ENCODE measurements around the gene TCEA3.

Gene TCEA3

DNA sequence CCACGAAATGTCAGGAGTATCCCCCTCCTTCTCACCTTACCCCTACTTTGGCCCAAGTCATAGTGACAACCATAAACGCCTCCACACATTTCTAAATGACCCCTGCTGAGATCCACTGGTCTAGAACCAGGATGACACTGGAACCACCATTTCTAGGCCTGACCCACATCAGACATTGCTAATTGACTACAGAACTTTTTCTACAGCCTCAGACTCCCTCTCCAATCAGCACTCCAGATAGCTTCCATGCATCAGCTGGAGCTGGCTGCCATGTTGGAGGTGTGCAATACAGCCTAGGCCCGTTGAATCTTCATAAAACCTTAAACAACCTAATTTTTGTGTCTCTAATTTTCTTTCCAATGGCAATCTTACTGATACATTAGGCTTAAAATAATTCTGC lies 18.6 kb downstream of the TCEA3 start:
- DNase-seq (ENCODE audit: low read depth): no peak
- in situ Hi-C loops (cut with HindIII; ENCODE audit: low sequenced_read_pairs): no loop called here
- TF ChIP-seq CTCF (IDR thresholded peaks at IDR 0.05; ENCODE audit: low read depth, low read length, missing control alignments): no peak
- no peak overlapping the region for H3K4me3 ChIP-seq (ENCODE audit: low read depth, low read length)

GRCh38 chr1:23403735-23404486 lies 20.6 kb downstream of the TCEA3 start:
- peak overlapping the region; percentile 1 for H3K4me3 ChIP-seq (ENCODE audit: low read depth, low read length)
- peak; percentile 95 for TF ChIP-seq CTCF (IDR thresholded peaks at IDR 0.05; ENCODE audit: low read depth, low read length, missing control alignments)
- peak; percentile 86 for DNase-seq (ENCODE audit: low read depth)
- in situ Hi-C loops (cut with HindIII; ENCODE audit: low sequenced_read_pairs): no loop called here

GRCh38 chr1:23403355-23403734 lies 21.2 kb downstream of the TCEA3 start:
- in situ Hi-C loops (cut with HindIII; ENCODE audit: low sequenced_read_pairs): no loop called here
- DNase-seq (ENCODE audit: low read depth): no peak
- H3K4me3 ChIP-seq (ENCODE audit: low read depth, low read length): no peak overlapping the region
- TF ChIP-seq CTCF (IDR thresholded peaks at IDR 0.05; ENCODE audit: low read depth, low read length, missing control alignments): no peak

- no peak overlapping the region for H3K4me3 ChIP-seq (ENCODE audit: low read depth, low read length)
- in situ Hi-C loops (cut with HindIII; ENCODE audit: low sequenced_read_pairs): no loop called here
- TF ChIP-seq CTCF (IDR thresholded peaks at IDR 0.05; ENCODE audit: low read depth, low read length, missing control alignments): no peak
- DNase-seq (ENCODE audit: low read depth): peak; percentile 29
These were observed 21.6 kb downstream of the TCEA3 start for GRCh38 chr1:23403038-23403336.

DNA sequence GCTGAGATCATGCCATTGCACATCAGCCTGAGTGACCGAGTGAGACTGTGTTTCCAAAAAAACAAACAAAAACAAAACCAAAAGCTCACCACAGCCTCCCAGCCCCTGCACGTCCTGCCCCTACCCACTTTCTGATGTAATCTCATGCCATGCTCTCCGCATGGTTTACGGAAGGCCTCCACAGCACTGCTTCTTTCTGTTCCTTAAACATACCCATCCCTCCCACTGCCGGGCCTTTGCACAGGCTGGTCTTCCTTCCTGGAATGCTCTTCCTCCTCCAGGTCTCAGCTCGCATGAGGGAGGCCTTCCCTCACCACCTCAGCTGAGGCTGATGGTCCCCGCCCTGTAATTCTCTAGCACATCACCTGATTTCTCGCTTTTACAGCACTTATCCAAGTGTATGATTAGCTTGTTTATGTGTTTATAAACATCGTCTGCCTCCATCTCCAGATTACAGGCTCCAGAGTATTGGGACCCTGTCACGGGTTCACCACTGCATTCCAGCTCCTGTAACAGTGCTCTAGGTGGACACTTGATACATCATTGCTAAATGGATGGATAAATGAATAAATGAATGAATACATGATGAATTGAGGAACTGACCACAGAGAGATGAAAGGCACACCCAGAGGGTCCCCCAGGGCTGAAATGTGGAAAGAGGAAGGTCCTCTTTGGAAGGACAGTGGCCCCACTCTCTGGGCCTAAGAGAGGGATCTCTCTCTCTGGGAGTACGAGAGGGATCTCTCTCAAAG lies 22.1 kb downstream of the TCEA3 start:
- TF ChIP-seq CTCF (IDR thresholded peaks at IDR 0.05; ENCODE audit: low read depth, low read length, missing control alignments): no peak
- H3K4me3 ChIP-seq (ENCODE audit: low read depth, low read length): no peak overlapping the region
- in situ Hi-C loops (cut with HindIII; ENCODE audit: low sequenced_read_pairs): no loop called here
- DNase-seq (ENCODE audit: low read depth): no peak

DNA sequence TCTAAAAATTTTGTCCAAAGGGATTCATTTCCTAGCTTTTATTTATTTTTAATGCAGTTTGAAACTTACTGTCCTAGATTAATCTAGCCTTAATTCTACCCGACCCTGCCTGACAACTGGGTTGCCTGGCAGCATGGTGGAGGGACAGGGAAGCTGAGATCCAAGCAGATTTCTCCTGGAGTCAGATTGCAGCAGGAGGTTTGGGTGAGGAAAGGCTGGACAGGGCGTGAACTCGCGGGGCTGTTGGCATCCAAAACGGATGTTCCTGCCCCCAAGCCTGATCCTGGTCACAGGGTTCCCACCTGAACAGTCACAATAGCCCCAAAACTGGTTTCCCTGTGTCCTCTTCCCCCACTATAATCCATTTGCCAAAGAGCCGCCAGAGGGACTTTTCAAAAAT lies 23.2 kb downstream of the TCEA3 start:
- no peak for TF ChIP-seq CTCF (IDR thresholded peaks at IDR 0.05; ENCODE audit: low read depth, low read length, missing control alignments)
- in situ Hi-C loops (cut with HindIII; ENCODE audit: low sequenced_read_pairs): no loop called here
- H3K4me3 ChIP-seq (ENCODE audit: low read depth, low read length): no peak overlapping the region
- no peak for DNase-seq (ENCODE audit: low read depth)

Measured in astrocyte of the cerebellum (primary cell).